GM19372 (cell line): ENCODE results near the gene TUBA3D.
A peak's percentile ranks its signal among the peaks of the same experiment; 100 is the strongest.
"Not testable (repeated sequence)": the region's sequence is repeated elsewhere in the genome, so short reads cannot be mapped to it uniquely, and the experiment has no call there.

Experiments used
- ATAC-seq: cut with Tn5 transposase; IDR thresholded peaks from one replicate; pipeline ENCODE4 v1.9.1; 2021; ENCODE audit warnings: mild to moderate bottlenecking, low read depth, moderate library complexity; ENCODE audit not compliant: unreplicated experiment

TUBA3D gene

GRCh38 chr2:131511969-131512870, 36.3 kb downstream of the TUBA3D start:
- not testable (repeated sequence) for ATAC-seq

GRCh38 chr2:131514408-131515166, 38.7 kb downstream of the TUBA3D start:
- peak; percentile 60 for ATAC-seq

- not testable (repeated sequence) for ATAC-seq
Observed at GRCh38 chr2:131515235-131515634, 39.3 kb downstream of the TUBA3D start.

- no peak for ATAC-seq
Observed at GRCh38 chr2:131516011-131516410, 40.1 kb downstream of the TUBA3D start.

- not testable (repeated sequence) for ATAC-seq
Observed at GRCh38 chr2:131516621-131517020, 40.7 kb downstream of the TUBA3D start.

- ATAC-seq = no peak
Observed at GRCh38 chr2:131517106-131517831, 41.4 kb downstream of the TUBA3D start.

- not testable (repeated sequence) for ATAC-seq
Observed at GRCh38 chr2:131517856-131518255, 41.9 kb downstream of the TUBA3D start.

GRCh38 chr2:131518531-131518930, 42.6 kb downstream of the TUBA3D start:
- not testable (repeated sequence) for ATAC-seq

- no peak for ATAC-seq
Observed at GRCh38 chr2:131519466-131519865, 43.5 kb downstream of the TUBA3D start.

GRCh38 chr2:131519871-131520470, 44.1 kb downstream of the TUBA3D start:
- not testable (repeated sequence) for ATAC-seq

GRCh38 chr2:131520526-131520925, 44.6 kb downstream of the TUBA3D start:
- no peak for ATAC-seq

- not testable (repeated sequence) for ATAC-seq
Observed at GRCh38 chr2:131521524-131521923, 45.6 kb downstream of the TUBA3D start.

GRCh38 chr2:131521961-131522781, 46.3 kb downstream of the TUBA3D start:
- no peak for ATAC-seq

- not testable (repeated sequence) for ATAC-seq
Observed at GRCh38 chr2:131525256-131525655, 49.3 kb downstream of the TUBA3D start.

- peak; percentile 81 for ATAC-seq
Observed at GRCh38 chr2:131527131-131528001, 51.4 kb downstream of the TUBA3D start, which contains the start of gene CCDC74A. Gene CCDC74A, plus strand, starts transcription at chr2:131527888. Its CDS starts 83 bp downstream, at chr2:131527971.

- ATAC-seq = peak; percentile 47
Observed at GRCh38 chr2:131528981-131529863, 53.3 kb downstream of the TUBA3D start.

- not testable (repeated sequence) for ATAC-seq
Observed at GRCh38 chr2:131529864-131530445, 54.0 kb downstream of the TUBA3D start.
